HG02642 (cell line): ENCODE results near the gene EIPR1.
A peak's percentile ranks its signal among the peaks of the same experiment; 100 is the strongest.

Source experiments
- ATAC-seq: cut with Tn5 transposase; IDR thresholded peaks from one replicate; pipeline ENCODE4 v1.9.1; 2021; ENCODE audit warnings: mild to moderate bottlenecking; ENCODE audit not compliant: unreplicated experiment, poor library complexity

The EIPR1 gene

GRCh38 chr2:3309496-3310355 is 67.9 kb downstream of the EIPR1 start:
- ATAC-seq = no peak

- ATAC-seq = no peak
Measured at GRCh38 chr2:3307901-3308300, 69.7 kb downstream of the EIPR1 start.

DNA sequence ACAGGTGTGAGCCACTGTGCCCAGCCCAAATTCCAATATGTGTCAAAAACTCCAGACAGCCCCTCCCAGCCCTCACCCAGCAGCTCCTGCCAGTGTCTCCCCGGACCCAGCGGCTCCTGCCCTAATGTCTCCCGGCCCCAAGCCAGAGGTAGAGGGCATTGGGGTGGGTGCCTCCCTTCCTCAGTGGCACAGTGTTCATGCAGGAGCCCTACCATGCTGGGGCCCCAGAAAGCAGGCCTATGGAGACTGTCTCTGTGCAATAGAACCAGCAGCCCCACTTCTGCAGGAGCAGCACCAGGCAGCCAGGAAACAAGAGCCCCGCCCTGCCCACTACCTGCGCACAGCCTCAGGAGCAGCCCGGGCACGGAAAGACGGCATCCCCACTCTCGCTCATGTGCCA is 70.4 kb downstream of the EIPR1 start:
- ATAC-seq = no peak

DNA sequence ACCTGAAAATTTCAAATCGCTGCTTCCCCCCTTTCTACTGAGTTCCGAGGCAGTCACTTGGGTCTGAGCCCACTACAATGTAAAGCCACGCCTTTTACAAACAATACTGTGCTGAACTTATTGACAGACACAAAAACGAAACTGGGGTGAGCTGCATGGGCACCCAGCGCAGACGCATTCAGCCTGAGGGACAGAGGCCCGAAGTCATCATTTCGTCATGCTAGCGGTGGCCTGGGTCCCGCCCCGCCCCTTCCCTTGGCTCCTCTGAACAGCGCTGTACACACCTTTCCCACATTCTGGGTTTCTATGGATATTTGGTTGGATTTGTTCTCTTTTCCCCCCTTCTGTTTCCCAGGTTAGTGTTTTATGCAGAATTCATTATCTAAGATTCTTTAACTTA is 71.7 kb downstream of the EIPR1 start:
- ATAC-seq = no peak

GRCh38 chr2:3305431-3305830 is 72.2 kb downstream of the EIPR1 start:
- no peak for ATAC-seq

DNA sequence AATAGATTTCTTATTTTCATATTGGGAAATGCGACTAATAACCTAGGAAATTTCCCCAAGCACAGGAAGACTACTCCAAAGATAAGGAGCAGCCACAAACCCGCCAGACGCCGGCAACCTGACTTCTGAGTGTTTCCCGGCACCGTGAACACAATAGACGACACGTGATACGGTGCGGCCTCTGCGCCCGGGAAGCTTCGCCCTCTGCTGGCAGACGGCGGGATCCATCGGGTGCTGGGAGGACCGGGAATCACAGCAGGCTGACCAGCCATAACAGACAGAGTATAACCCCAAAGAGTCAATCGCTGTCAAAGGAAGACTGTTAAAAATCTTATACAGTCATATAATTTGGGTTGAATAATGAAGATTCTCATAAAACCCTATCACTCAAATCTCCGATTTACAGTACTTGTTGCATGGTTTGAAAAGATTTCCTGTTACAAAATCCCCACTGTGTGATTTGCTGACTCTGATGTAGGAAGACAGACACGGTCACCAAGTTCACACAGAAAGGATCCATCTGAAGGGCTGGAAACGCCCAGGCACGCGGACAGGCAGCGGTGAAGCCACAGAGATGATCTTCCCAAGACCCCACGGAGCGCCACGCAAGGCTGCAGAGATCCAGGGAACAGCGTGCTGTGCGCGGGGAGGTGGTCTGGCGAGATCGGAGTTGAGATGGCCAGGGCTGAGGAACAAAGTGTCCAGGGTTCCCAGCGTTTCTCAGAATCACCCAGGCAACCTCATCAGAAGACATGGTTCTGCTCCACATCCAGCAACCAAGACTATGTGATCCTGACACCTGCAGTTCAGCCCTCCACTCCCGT is 73.8 kb downstream of the EIPR1 start:
- peak; percentile 98 for ATAC-seq

DNA sequence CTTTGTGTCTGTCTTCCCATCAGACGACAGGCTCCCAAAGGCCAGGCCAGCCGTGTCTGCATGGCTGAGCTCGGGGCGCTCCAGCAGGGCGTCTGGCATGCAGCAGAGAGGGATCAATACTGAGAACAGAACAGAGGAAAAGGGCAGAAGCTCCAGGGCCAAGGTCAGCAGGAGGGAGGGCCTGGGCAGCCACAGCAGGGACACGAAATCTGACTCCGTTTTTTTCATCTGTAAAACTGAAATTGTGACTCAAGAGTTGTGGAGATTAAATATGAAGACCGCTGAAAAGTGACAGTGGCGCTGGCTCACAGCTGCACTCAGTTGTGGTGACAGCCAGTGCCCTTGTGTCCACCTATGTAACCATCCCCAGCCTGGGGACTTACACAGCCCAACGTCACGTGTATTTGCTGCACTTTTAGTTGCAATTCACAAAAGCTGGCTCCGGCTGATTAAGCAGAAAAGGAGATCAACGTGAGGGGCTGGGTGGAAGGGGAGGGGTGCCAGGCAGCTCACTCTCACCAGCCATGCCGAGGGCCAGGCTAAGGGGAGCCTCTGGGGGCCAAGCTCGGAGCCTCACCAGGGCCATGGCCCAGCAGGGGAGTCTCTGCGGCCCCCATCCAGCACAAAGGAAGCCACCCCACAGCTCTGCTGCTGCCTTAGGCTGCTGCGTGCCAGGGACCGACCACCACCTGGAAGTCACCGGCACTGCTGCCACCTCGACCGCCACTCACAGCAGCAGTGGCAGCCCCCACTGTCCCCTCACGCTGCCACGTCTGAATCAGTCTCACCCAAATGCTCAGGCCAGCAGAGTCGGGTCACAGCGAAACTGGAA is 74.7 kb downstream of the EIPR1 start:
- peak; percentile 13 for ATAC-seq

- ATAC-seq = no peak
Measured at GRCh38 chr2:3302421-3302750, 75.2 kb downstream of the EIPR1 start.

DNA sequence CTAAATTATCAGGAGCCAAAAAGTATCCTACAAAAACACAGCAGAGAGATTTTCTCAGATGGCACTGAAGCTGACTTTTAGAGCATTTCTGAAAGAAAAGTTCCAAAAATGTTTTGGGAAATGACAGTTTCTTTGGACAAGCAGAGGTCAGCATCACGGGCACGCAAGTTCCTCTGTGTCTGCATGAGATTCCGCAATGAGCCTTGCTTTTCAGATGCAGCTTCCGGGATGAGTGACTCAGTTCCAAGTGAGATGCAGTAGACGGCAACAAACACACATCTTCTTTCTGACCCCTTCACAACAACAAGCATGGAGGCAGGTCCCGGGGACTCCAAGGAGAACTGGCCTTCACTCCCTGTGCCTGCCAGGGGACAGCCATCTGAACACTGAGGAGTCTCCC is 76.6 kb downstream of the EIPR1 start:
- no peak for ATAC-seq

DNA sequence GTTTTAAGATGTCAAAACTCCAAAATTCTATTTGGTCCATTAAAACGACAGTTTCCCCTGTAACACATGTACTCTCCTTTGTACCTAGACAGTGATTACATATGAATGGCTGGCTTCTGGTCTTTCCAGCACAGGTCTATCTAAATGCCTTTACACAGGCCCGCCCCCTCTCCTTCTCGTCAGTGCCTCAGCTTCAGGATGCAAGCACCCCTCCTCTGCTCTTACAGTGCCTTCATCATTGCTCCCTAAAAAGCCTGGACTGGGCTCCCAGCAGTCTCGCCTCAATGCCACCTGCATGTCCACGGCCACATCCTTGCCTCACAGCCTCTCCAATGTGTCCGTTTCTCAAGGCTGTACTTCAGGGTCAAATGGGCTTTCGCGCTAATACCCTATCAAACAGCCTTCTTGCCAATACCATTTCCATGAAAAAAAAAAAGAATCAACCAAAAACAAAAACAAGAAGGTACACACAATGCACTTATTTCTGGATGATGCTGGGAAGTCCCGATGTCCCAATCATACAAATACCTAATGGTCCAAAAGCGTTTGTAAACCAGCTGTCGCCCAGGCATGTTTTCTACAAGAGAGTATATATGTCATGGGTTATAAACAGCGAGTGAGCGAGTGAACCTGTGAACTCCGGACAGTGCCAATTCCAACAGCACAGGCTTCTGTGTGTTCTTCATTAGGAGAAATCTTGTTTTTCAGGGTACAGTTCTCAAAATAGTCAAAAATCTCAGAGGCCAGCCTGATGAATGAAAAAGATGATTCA is 77.2 kb downstream of the EIPR1 start:
- no peak for ATAC-seq

DNA sequence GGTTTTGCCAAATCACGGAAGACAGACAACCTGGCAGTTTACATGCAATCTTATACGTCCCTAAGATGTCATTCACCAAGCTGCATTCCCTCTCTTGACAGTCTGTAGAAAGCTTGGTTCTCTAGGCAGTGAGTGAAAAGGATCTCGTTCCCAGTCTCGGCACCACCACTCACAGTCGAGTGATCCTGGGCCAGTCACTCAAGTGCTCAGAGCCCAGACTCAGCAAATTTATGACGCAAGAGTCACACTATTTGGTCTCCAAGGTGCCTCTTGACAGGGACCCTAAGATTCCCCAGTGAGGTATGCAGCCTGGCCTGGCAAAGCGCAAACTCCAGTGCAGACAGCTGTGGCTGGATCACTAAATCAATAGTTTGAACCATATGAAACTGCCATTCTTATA is 77.9 kb downstream of the EIPR1 start:
- ATAC-seq = no peak

DNA sequence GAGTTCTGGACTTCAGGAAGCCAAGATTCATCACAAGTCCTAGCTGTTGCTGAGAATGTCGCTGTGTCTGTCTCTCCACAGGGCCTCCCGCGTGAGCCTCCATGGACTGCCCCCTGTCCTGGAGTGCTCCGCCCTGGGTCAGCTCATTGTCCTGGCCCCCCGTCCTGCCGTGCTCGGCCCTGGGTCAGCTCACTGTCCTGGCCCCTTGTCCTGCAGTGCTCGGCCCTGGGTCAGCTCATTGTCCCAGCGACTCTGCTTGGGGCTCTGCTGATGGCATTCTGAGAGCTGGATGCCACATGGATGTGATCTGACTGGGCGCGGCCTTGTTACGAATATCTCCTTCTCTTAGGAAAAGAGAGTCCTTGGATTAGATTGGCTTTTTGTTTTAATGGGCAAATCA is 78.5 kb downstream of the EIPR1 start:
- no peak for ATAC-seq

GRCh38 chr2:3298191-3298590 is 79.4 kb downstream of the EIPR1 start:
- no peak for ATAC-seq

DNA sequence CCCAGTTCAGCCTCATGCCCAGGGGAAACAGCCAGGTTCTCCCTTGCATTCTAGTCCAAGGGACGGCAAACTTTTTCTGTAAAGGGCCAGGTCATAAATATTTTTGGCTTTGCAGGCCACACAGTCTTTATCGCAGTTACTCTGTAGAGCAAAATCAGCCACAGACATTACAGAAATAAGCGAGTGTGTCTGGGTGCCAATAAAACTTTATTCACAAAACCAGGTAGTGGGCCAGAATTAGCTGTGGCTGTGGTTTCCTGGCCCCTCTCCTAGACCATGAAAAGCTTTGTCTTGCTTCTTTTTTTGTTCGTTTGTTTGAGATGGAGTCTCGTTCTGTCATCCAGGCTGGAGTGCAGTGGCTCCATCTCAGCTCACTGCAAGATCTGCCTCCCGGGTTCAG is 80.1 kb downstream of the EIPR1 start:
- no peak for ATAC-seq

- ATAC-seq = no peak
Measured at GRCh38 chr2:3296182-3296972, 81.2 kb downstream of the EIPR1 start.

DNA sequence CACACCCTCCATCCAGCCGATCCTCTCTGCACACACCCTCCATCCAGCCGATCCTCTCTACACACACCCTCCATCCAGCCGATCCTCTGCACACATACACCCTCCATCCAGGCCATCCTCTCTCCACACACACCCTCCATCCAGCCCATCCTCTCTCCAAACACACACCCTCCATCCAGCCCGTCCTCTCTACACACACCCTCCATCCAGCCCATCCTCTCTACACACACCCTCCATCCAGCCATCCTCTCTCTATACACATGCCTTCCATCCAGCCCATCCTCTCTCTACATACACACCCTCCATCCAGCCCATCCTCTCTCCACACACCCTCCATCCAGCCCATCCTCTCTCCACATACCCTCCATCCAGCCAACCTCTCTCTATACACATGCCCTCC is 83.1 kb downstream of the EIPR1 start:
- ATAC-seq = no peak

DNA sequence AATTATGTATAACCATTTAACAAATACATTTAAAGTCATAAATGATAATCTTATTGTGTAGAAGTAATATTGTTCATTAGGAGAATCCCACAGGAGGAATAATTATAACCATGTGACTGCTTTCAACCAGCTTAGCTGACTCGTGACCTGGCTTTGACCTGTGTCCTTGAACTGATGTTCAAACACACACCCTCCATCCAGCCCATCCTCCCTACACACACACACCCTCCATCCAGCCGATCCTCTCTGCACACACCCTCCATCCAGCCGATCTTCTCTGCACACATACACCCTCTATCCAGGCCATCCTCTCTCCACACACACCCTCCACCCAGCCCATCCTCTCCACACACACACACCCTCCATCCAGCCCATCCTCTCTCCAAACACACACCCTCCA is 83.5 kb downstream of the EIPR1 start:
- ATAC-seq = no peak

DNA sequence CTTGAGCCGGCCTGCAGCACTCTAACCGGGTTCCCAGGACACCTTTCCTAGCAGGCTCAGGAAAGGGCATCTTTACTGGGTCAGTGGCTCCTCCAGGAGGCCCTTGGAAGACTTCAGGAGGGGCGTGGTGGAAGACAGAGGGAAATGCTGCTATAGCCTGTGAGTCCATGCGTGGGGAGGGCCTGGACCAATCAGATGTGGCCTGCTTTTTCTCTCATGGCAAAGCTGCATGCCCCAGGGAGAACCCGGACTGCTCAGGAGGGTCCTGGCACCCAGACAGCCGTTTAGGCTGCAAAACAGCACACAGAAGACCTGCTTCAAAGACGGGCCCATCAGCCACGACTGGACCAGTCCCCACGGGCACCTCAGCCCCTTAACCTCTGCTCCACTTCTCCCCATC is 84.4 kb downstream of the EIPR1 start:
- ATAC-seq = no peak

GRCh38 chr2:3292416-3292815 is 85.2 kb downstream of the EIPR1 start:
- no peak for ATAC-seq
